ENCODE measurements around the gene PCDHGA7.
"Not testable (repeated sequence)": the region's sequence is repeated elsewhere in the genome, so short reads cannot be mapped to it uniquely, and the experiment has no call there.

The PCDHGA7 gene

DNA sequence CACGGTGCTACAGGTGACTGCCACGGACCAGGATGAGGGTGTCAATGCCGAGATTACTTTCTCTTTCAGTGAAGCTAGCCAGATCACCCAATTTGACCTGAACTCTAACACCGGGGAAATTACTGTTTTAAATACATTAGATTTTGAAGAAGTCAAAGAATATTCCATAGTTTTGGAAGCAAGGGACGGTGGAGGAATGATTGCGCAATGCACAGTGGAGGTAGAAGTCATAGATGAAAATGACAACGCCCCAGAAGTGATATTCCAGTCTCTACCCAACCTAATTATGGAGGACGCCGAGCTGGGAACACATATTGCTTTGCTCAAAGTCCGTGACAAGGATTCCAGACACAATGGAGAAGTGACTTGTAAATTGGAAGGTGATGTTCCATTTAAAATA is 6.1 kb downstream of the PCDHGA7 start:
- WGBS (ENCODE audit: insufficient coverage, insufficient read length) = no CpG with 5 or more reads among the region's 10 CpGs
- Histone ChIP-seq H3K27me3 (ENCODE audit: control insufficient read depth, insufficient read depth, low read length) (peaks cover 3% of the 10 kb centered on the region; the same call in 1 of the 2 replicates), H3K9me3 (ENCODE audit: control insufficient read depth, insufficient read depth, low read length) (peaks cover 3% of the 10 kb centered on the region), H3K36me3 (ENCODE audit: control insufficient read depth, insufficient read depth, low read length) (peaks cover 6% of the 10 kb centered on the region), H3K4me3 (ENCODE audit: low read length) (no peak overlapping the region), H3K4me1 (ENCODE audit: control insufficient read depth, insufficient read depth, low read length) (peaks cover 1% of the 10 kb centered on the region; the same call in 1 of the 2 replicates), H3K27ac (ENCODE audit: low read length) (no peak overlapping the region)
- DNase-seq (ENCODE audit: low read depth, low spot score) = no peak

- H3K4me1 ChIP-seq (ENCODE audit: control insufficient read depth, insufficient read depth, low read length) = peaks cover 1% of the 10 kb centered on the region; the same call in 1 of the 2 replicates
- peaks cover 6% of the 10 kb centered on the region for H3K36me3 ChIP-seq (ENCODE audit: control insufficient read depth, insufficient read depth, low read length)
- H3K9me3 ChIP-seq (ENCODE audit: control insufficient read depth, insufficient read depth, low read length) = peaks cover 3% of the 10 kb centered on the region
- H3K27me3 ChIP-seq (ENCODE audit: control insufficient read depth, insufficient read depth, low read length) = peaks cover 3% of the 10 kb centered on the region; the same call in 1 of the 2 replicates
- H3K4me3 ChIP-seq (ENCODE audit: low read length) = no peak overlapping the region
- WGBS (ENCODE audit: insufficient coverage, insufficient read length) = no CpG with 5 or more reads among the region's 77 CpGs
- DNase-seq (ENCODE audit: low read depth, low spot score) = no peak
- no peak overlapping the region for H3K27ac ChIP-seq (ENCODE audit: low read length)
These were observed 6.9 kb downstream of the PCDHGA7 start for GRCh38 chr5:141389153-141390042.

DNA sequence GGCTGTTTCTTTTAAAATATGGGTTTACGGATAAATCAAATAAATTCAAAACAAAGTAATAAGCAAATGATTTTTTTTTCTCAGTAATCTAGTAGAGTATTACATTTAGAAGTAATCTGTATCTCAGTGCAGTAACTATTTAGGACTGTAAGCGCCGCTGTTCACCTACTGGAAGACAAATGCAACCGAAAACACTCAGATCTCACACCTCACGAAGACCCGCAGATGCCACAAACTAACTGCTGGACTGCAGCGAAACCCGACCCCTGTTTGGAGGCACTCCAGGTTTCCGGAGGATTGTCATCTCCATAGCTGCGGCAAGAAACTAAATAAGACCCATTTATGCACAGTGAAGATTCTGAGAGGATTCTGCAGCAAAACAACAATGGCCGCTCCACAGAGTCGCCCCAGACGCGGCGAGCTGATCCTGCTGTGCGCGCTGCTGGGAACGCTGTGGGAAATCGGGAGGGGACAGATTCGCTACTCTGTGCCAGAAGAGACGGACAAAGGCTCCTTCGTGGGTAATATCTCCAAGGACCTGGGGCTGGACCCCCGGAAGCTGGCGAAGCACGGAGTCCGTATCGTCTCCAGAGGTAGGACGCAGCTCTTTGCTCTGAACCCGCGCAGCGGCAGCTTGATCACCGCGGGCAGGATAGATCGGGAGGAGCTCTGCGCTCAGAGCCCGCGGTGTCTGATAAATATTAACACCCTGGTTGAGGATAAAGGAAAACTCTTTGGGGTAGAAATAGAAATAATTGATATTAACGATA is 10.1 kb downstream of the PCDHGA7 start, which contains the start of gene PCDHGA8:
TSS of gene PCDHGA8 (plus strand) at position 205 of the 770 bp plus-strand sequence. CDS start at position 386, 181 bp downstream.
- no CpG with 5 or more reads among the region's 38 CpGs for WGBS (ENCODE audit: insufficient coverage, insufficient read length)
- no peak for DNase-seq (ENCODE audit: low read depth, low spot score)
- Histone ChIP-seq H3K36me3 (ENCODE audit: control insufficient read depth, insufficient read depth, low read length) (peaks cover 6% of the 10 kb centered on the region), H3K4me3 (ENCODE audit: low read length) (no peak within 1 kb of the TSS), H3K4me1 (ENCODE audit: control insufficient read depth, insufficient read depth, low read length) (peaks cover 1% of the 10 kb centered on the region; the same call in 1 of the 2 replicates), H3K9me3 (ENCODE audit: control insufficient read depth, insufficient read depth, low read length) (peaks cover 3% of the 10 kb centered on the region), H3K27ac (ENCODE audit: low read length) (no peak within 1 kb of the TSS), H3K27me3 (ENCODE audit: control insufficient read depth, insufficient read depth, low read length) (peaks cover 3% of the 10 kb centered on the region; the same call in 1 of the 2 replicates)

GRCh38 chr5:141393267-141393666 is 10.7 kb downstream of the PCDHGA7 start:
- peaks cover 3% of the 10 kb centered on the region for H3K9me3 ChIP-seq (ENCODE audit: control insufficient read depth, insufficient read depth, low read length)
- DNase-seq (ENCODE audit: low read depth, low spot score) = no peak
- H3K4me1 ChIP-seq (ENCODE audit: control insufficient read depth, insufficient read depth, low read length) = peaks cover 1% of the 10 kb centered on the region; the same call in 1 of the 2 replicates
- peaks cover 1% of the 10 kb centered on the region; the same call in 1 of the 2 replicates for H3K27me3 ChIP-seq (ENCODE audit: control insufficient read depth, insufficient read depth, low read length)
- WGBS (ENCODE audit: insufficient coverage, insufficient read length) = no CpG with 5 or more reads among the region's 21 CpGs
- peaks cover 6% of the 10 kb centered on the region for H3K36me3 ChIP-seq (ENCODE audit: control insufficient read depth, insufficient read depth, low read length)
- no peak overlapping the region for H3K27ac ChIP-seq (ENCODE audit: low read length)
- no peak overlapping the region for H3K4me3 ChIP-seq (ENCODE audit: low read length)

- not testable (repeated sequence) for DNase-seq (ENCODE audit: low read depth, low spot score); H3K27ac ChIP-seq (ENCODE audit: low read length); H3K27me3 ChIP-seq (ENCODE audit: control insufficient read depth, insufficient read depth, low read length); H3K9me3 ChIP-seq (ENCODE audit: control insufficient read depth, insufficient read depth, low read length); H3K4me1 ChIP-seq (ENCODE audit: control insufficient read depth, insufficient read depth, low read length); H3K36me3 ChIP-seq (ENCODE audit: control insufficient read depth, insufficient read depth, low read length); H3K4me3 ChIP-seq (ENCODE audit: low read length)
- WGBS (ENCODE audit: insufficient coverage, insufficient read length) = no CpG with 5 or more reads among the region's 53 CpGs
These were observed 12.1 kb downstream of the PCDHGA7 start for GRCh38 chr5:141394401-141395187.

DNA sequence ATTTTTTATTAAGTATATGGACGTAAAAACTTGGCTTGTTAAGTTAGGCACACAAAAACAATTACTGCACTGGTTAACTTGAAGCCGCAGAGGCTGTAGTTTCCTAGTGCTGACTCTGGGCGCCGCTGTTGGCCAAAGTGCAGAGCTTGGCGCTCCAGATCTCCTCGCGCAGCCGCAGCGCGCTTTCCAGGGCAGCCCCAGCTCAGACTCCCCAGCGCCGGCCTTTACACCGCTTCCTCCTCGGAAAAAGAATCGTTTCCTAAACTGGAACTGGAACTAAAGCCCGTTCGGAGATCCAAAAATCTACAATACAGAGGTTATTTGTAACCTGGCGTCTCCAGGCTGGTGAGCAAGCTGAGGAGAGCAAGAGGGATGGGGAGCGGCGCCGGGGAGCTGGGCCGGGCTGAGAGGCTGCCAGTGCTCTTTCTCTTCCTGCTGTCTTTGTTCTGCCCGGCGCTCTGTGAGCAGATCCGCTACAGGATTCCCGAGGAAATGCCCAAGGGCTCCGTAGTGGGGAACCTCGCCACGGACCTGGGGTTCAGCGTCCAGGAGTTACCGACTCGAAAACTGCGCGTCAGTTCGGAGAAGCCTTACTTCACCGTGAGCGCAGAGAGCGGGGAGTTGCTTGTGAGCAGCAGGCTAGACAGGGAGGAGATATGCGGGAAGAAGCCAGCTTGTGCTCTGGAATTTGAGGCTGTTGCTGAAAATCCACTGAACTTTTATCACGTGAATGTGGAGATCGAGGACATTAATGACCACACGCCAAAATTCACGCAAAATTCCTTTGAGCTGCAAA is 15.4 kb downstream of the PCDHGA7 start, which contains the start of gene PCDHGB5:
TSS of gene PCDHGB5 (plus strand) at position 192 of the 796 bp plus-strand sequence. CDS start at position 373, 181 bp downstream.
- not testable (repeated sequence) for DNase-seq (ENCODE audit: low read depth, low spot score)

GRCh38 chr5:141398608-141399007 is 16.1 kb downstream of the PCDHGA7 start:
- Histone ChIP-seq H3K27me3 (ENCODE audit: control insufficient read depth, insufficient read depth, low read length) (no peaks in the 10 kb centered on the region), H3K27ac (ENCODE audit: low read length) (no peak overlapping the region), H3K36me3 (ENCODE audit: control insufficient read depth, insufficient read depth, low read length) (no peaks in the 10 kb centered on the region), H3K4me3 (ENCODE audit: low read length) (no peak overlapping the region), H3K4me1 (ENCODE audit: control insufficient read depth, insufficient read depth, low read length) (no peaks in the 10 kb centered on the region), H3K9me3 (ENCODE audit: control insufficient read depth, insufficient read depth, low read length) (no peaks in the 10 kb centered on the region; the same call in 1 of the 2 replicates)
- WGBS (ENCODE audit: insufficient coverage, insufficient read length) = no CpG with 5 or more reads among the region's 15 CpGs
- DNase-seq (ENCODE audit: low read depth, low spot score) = no peak

More for the DNA sequence above, 15.4 kb downstream of the PCDHGA7 start, which contains the start of gene PCDHGB5:
- not testable (repeated sequence) for H3K9me3 ChIP-seq (ENCODE audit: control insufficient read depth, insufficient read depth, low read length); H3K27ac ChIP-seq (ENCODE audit: low read length); H3K4me1 ChIP-seq (ENCODE audit: control insufficient read depth, insufficient read depth, low read length); H3K4me3 ChIP-seq (ENCODE audit: low read length); H3K36me3 ChIP-seq (ENCODE audit: control insufficient read depth, insufficient read depth, low read length); H3K27me3 ChIP-seq (ENCODE audit: control insufficient read depth, insufficient read depth, low read length)
- WGBS (ENCODE audit: insufficient coverage, insufficient read length) = 100% methylated on average over 1 of the region's 43 CpGs

- no peaks in the 10 kb centered on the region for H3K27me3 ChIP-seq (ENCODE audit: control insufficient read depth, insufficient read depth, low read length)
- H3K9me3 ChIP-seq (ENCODE audit: control insufficient read depth, insufficient read depth, low read length) = no peaks in the 10 kb centered on the region; the same call in 1 of the 2 replicates
- WGBS (ENCODE audit: insufficient coverage, insufficient read length) = no CpG with 5 or more reads among the region's 61 CpGs
- H3K4me1 ChIP-seq (ENCODE audit: control insufficient read depth, insufficient read depth, low read length) = no peaks in the 10 kb centered on the region
- no peak overlapping the region for H3K27ac ChIP-seq (ENCODE audit: low read length)
- no peak overlapping the region for H3K4me3 ChIP-seq (ENCODE audit: low read length)
- no peaks in the 10 kb centered on the region for H3K36me3 ChIP-seq (ENCODE audit: control insufficient read depth, insufficient read depth, low read length)
- DNase-seq (ENCODE audit: low read depth, low spot score) = no peak
These were observed 17.2 kb downstream of the PCDHGA7 start for GRCh38 chr5:141399555-141400258.
